Activated T-helper 2 cell treated with anti-CD3 and anti-CD28 coated beads, Interferon-gamma antibody, Interleukin-2, Interleukin-4, amounts not matched to agents 10 μg/mL and 5 μg/mL and 100 μg/mL, durations not matched to agents 14 hours and 24 hours and 36 hours (primary cell): ENCODE measurements around the gene KMT2B. TPM values are rescaled to one million over a fixed set of nuclear protein-coding genes. Genes with fewer than 3 reads are reported as not detected.

Experiments
- DNase-seq: peaks from one replicate; pipeline ENCODE4 v3.0.0; 2021; ENCODE audit warnings: low spot score
- H3K27ac Mint-ChIP-seq: one replicate; pipeline ENCODE4 v1.8.0; 2021; ENCODE audit warnings: mixed read lengths
- H3K27me3 Mint-ChIP-seq: one replicate; pipeline ENCODE4 v1.8.0; 2021; ENCODE audit warnings: low read depth, mixed read lengths
- H3K36me3 Mint-ChIP-seq: one replicate; pipeline ENCODE4 v1.8.0; 2021; ENCODE audit warnings: low read depth, mixed read lengths
- H3K4me1 Mint-ChIP-seq: one replicate; pipeline ENCODE4 v1.8.0; 2021; ENCODE audit warnings: low read depth, mixed read lengths
- H3K4me3 Mint-ChIP-seq: one replicate; pipeline ENCODE4 v1.8.0; 2021; ENCODE audit warnings: low read depth, mild to moderate bottlenecking, moderate library complexity, mixed read lengths
- H3K9me3 Mint-ChIP-seq: one replicate; pipeline ENCODE4 v1.8.0; 2021; ENCODE audit warnings: mixed read lengths
- intact Hi-C: fragments of 100-400 bp; cut with micrococcal nuclease; formaldehyde crosslinking; loops from one replicate; pipeline ENCODE4 v1.15.1; 2023
- total RNA-seq: library from RNA; stranded (reverse); gene quantifications from 2 replicates; pipeline ENCODE4 v1.2.3, GENCODE V29; 2022

KMT2B gene
- total RNA-seq, 1 donor from 2014 or later = 58.4 TPM

- peaks cover 3% of the 10 kb centered on the region for H3K9me3 Mint-ChIP-seq
- H3K4me1 Mint-ChIP-seq = peaks cover 50% of the 10 kb centered on the region
- peak overlapping the region; percentile 94 for H3K4me3 Mint-ChIP-seq
- peaks cover 50% of the 10 kb centered on the region for H3K36me3 Mint-ChIP-seq
- peak overlapping the region; percentile 100 for H3K27ac Mint-ChIP-seq
- no peak for DNase-seq
- no peaks in the 10 kb centered on the region for H3K27me3 Mint-ChIP-seq
- intact Hi-C loops = loop anchor here (5.0 kb wide), 2 partner anchors 167 to 447 kb away; partner anchors contain the start of genes TMEM147 and USF2
Observed at GRCh38 chr19:35714601-35715354, 3.0 kb upstream of the KMT2B start.

- Mint-ChIP-seq H3K36me3 (peaks cover 54% of the 10 kb centered on the region), H3K27ac (peak overlapping the region; percentile 92), H3K4me1 (peaks cover 48% of the 10 kb centered on the region), H3K4me3 (peak overlapping the region; percentile 94), H3K27me3 (no peaks in the 10 kb centered on the region), H3K9me3 (peaks cover 3% of the 10 kb centered on the region)
- intact Hi-C loops = loop anchor here (5.0 kb wide), 1 partner anchor 448 kb away; the partner anchor contains the start of gene USF2
- DNase-seq = no peak
Observed at GRCh38 chr19:35715355-35715809, 2.4 kb upstream of the KMT2B start.

- Mint-ChIP-seq H3K4me1 (peaks cover 40% of the 10 kb centered on the region), H3K4me3 (peak overlapping the region; percentile 94), H3K27me3 (no peaks in the 10 kb centered on the region), H3K9me3 (peaks cover 3% of the 10 kb centered on the region), H3K36me3 (peaks cover 60% of the 10 kb centered on the region), H3K27ac (peak overlapping the region; percentile 92)
- intact Hi-C loops = loop anchor here (2.0 to 5.0 kb wide), 3 partner anchors 13 to 449 kb away; partner anchors contain the start of gene USF2
- no peak for DNase-seq
Observed at GRCh38 chr19:35715981-35716800, 1.6 kb upstream of the KMT2B start.

DNA sequence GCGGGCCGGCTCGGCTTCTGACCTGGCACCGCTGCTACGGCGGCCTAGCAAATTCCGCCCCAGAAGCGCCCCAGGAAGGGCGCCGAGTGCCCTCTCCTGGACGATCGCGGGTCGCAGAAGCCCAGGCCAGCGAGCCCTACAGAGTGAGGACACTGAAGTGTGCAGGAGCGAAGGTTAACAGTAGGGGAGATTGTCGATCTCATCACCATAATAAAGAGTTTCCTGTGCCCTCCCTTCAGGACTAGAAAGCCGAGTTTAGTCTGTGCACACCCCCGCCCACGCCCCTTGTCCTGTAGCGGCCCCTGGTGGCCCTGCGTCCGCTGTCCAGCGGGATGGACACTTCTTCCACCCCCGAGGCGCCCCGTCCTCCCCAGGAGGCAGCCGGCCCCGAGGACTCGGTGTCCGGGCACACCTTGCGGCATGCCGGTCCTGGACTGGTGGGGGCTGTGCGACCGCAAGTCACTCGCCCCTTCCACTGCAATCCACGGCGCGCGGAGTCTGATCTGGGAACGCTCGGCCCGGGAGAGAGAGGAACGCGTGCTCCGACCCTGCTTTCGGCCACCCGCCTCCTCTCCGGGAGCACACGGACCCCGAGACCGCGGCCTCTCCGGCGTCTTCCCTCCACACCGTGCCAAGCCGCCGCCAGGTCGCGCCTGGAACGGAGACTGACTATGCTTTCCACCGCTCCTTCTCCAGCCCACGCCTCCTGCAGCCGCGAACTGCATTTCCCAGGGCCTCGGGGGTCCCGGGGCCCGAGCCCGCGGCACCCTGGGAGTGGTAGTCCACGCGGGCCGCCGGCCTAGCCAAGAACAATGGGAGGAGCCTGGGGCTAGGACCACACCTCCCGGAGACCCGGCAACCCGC lies 770 bp upstream of the KMT2B start:
- Mint-ChIP-seq H3K36me3 (peaks cover 65% of the 10 kb centered on the region), H3K4me3 (peak overlapping the region; percentile 94), H3K4me1 (peaks cover 35% of the 10 kb centered on the region), H3K27ac (peak overlapping the region; percentile 92), H3K9me3 (no peaks in the 10 kb centered on the region), H3K27me3 (no peaks in the 10 kb centered on the region)
- intact Hi-C loops = loop anchor here (1.0 to 5.0 kb wide), 8 partner anchors 14 to 450 kb away; partner anchors contain the start of genes ARHGAP33, PROSER3, PSENEN and U2AF1L4
- peak; percentile 97 for DNase-seq

GRCh38 chr19:35718345-35719041 lies 690 bp downstream of the KMT2B start:
- peak; percentile 48 for DNase-seq
- Mint-ChIP-seq H3K27ac (peak overlapping the region; percentile 85), H3K27me3 (no peaks in the 10 kb centered on the region), H3K9me3 (no peaks in the 10 kb centered on the region), H3K4me3 (peak overlapping the region; percentile 94), H3K36me3 (peaks cover 77% of the 10 kb centered on the region), H3K4me1 (peaks cover 26% of the 10 kb centered on the region)
- intact Hi-C loops = loop anchor here (5.0 kb wide), 1 partner anchor 451 kb away; the partner anchor contains the start of gene USF2

DNA sequence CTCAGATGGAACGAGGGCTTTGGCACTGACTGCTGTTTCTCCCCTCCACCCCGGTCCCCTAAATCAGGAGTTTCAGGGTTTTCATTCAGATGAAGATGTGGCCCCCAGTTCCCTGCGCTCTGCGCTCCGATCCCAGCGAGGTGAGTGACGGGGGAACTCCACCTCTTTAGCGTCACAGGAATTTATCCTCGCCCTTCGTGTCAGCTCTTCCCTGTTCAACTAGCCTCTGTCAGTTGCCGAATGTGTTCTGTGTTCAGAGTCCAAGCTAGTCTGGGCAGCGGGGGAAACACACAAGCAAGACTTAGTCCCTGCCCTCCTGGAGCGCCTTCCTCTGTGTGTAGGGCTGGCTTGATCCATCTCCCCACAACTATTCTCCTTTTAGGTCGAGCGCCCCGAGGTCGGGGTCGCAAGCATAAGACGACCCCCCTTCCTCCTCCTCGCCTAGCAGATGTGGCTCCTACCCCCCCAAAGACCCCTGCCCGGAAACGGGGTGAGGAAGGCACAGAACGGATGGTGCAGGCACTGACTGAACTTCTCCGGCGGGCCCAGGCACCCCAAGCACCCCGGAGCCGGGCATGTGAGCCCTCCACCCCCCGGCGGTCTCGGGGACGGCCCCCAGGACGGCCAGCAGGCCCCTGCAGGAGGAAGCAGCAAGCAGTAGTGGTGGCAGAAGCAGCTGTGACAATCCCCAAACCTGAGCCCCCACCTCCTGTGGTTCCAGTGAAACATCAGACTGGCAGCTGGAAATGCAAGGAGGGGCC lies 1.8 kb downstream of the KMT2B start:
- no peaks in the 10 kb centered on the region for H3K27me3 Mint-ChIP-seq
- H3K4me3 Mint-ChIP-seq = peak overlapping the region; percentile 94
- intact Hi-C loops = loop anchor here (5.0 kb wide), 1 partner anchor 452 kb away; the partner anchor contains the start of gene USF2
- H3K27ac Mint-ChIP-seq = peak overlapping the region; percentile 85
- no peaks in the 10 kb centered on the region for H3K9me3 Mint-ChIP-seq
- peaks cover 22% of the 10 kb centered on the region for H3K4me1 Mint-ChIP-seq
- DNase-seq = no peak
- H3K36me3 Mint-ChIP-seq = peaks cover 76% of the 10 kb centered on the region

DNA sequence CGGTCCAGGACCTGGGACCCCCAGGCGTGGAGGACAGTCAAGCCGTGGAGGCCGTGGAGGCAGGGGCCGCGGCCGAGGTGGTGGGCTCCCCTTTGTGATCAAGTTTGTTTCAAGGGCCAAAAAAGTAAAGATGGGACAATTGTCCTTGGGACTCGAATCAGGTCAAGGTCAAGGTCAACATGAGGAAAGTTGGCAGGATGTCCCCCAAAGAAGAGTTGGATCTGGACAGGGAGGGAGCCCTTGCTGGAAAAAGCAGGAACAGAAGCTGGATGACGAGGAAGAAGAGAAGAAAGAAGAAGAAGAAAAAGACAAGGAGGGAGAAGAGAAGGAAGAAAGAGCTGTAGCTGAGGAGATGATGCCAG lies 2.3 kb downstream of the KMT2B start:
- H3K4me3 Mint-ChIP-seq = peak overlapping the region; percentile 58
- H3K27me3 Mint-ChIP-seq = no peaks in the 10 kb centered on the region
- intact Hi-C loops = no loop called here
- DNase-seq = no peak
- H3K27ac Mint-ChIP-seq = peak overlapping the region; percentile 70
- no peaks in the 10 kb centered on the region for H3K9me3 Mint-ChIP-seq
- peaks cover 17% of the 10 kb centered on the region for H3K4me1 Mint-ChIP-seq
- H3K36me3 Mint-ChIP-seq = peaks cover 74% of the 10 kb centered on the region

DNA sequence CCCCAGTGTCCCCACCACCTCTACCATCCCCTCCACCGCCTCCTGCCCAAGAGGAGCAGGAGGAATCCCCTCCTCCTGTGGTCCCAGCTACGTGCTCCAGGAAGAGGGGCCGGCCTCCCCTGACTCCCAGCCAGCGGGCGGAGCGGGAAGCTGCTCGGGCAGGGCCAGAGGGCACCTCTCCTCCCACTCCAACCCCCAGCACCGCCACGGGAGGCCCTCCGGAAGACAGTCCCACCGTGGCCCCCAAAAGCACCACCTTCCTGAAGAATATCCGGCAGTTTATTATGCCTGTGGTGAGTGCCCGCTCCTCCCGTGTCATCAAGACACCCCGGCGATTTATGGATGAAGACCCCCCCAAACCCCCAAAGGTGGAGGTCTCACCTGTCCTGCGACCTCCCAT lies 2.8 kb downstream of the KMT2B start:
- intact Hi-C loops = no loop called here
- DNase-seq = no peak
- H3K36me3 Mint-ChIP-seq = peaks cover 74% of the 10 kb centered on the region
- no peak overlapping the region for H3K27ac Mint-ChIP-seq
- H3K4me3 Mint-ChIP-seq = no peak overlapping the region
- peaks cover 16% of the 10 kb centered on the region for H3K4me1 Mint-ChIP-seq
- H3K9me3 Mint-ChIP-seq = no peaks in the 10 kb centered on the region
- no peaks in the 10 kb centered on the region for H3K27me3 Mint-ChIP-seq

DNA sequence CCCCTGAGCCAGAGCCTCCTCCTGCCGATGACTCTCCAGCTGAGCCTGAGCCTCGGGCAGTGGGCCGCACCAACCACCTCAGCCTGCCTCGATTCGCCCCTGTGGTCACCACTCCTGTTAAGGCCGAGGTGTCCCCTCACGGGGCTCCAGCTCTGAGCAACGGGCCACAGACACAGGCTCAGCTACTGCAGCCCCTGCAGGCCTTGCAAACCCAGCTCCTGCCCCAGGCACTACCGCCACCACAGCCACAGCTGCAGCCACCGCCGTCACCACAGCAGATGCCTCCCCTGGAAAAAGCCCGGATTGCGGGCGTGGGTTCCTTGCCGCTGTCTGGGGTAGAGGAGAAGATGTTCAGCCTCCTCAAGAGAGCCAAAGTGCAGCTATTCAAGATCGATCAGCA lies 3.6 kb downstream of the KMT2B start:
- Mint-ChIP-seq H3K27ac (no peak overlapping the region), H3K27me3 (no peaks in the 10 kb centered on the region), H3K4me1 (peaks cover 9% of the 10 kb centered on the region), H3K9me3 (no peaks in the 10 kb centered on the region), H3K36me3 (peaks cover 74% of the 10 kb centered on the region), H3K4me3 (peak overlapping the region; percentile 13)
- DNase-seq = no peak
- intact Hi-C loops = no loop called here

GRCh38 chr19:35722461-35722860 lies 4.7 kb downstream of the KMT2B start:
- Mint-ChIP-seq H3K27ac (no peak overlapping the region), H3K4me3 (no peak overlapping the region), H3K36me3 (peaks cover 78% of the 10 kb centered on the region), H3K9me3 (no peaks in the 10 kb centered on the region), H3K4me1 (peaks cover 9% of the 10 kb centered on the region), H3K27me3 (no peaks in the 10 kb centered on the region)
- DNase-seq = no peak
- intact Hi-C loops = no loop called here

GRCh38 chr19:35722897-35723296 lies 5.1 kb downstream of the KMT2B start:
- peaks cover 81% of the 10 kb centered on the region for H3K36me3 Mint-ChIP-seq
- no peaks in the 10 kb centered on the region for H3K9me3 Mint-ChIP-seq
- intact Hi-C loops = no loop called here
- H3K4me3 Mint-ChIP-seq = no peak overlapping the region
- no peak for DNase-seq
- peaks cover 9% of the 10 kb centered on the region for H3K4me1 Mint-ChIP-seq
- H3K27ac Mint-ChIP-seq = no peak overlapping the region
- no peaks in the 10 kb centered on the region for H3K27me3 Mint-ChIP-seq
